SK-N-SH (cell line): ENCODE results near the gene UNC5B.

ENCODE experiments used
- CTCF ChIP-seq: fragments of 200-600 bp; sonication (generic); IDR thresholded peaks from 2 replicates; pipeline ENCODE4 v1.6.1; 2017; ENCODE audit warnings: antibody characterized with exemption, mild to moderate bottlenecking, moderate library complexity
- EZH2phosphoT487 ChIP-seq: fragments of 200-600 bp; sonication (generic); IDR thresholded peaks from 2 replicates; pipeline ENCODE4 v1.6.1; 2017; ENCODE audit warnings: low read depth, mixed run types, mild to moderate bottlenecking, antibody characterized with exemption, moderate library complexity, borderline replicate concordance
- FOXJ3 ChIP-seq: sonication (generic); formaldehyde crosslinking; IDR thresholded peaks from 2 replicates; pipeline ENCODE4 v1.5.1; 2020; ENCODE audit warnings: mild to moderate bottlenecking, missing genetic modification reagents
- GABPA ChIP-seq: IDR thresholded peaks from 2 replicates; pipeline ENCODE4 v1.4.0; 2012; ENCODE audit warnings: low read depth, mild to moderate bottlenecking
- GATA2 ChIP-seq: sonication (generic); formaldehyde crosslinking; IDR thresholded peaks from 2 replicates; pipeline ENCODE4 v1.5.0; 2020; ENCODE audit warnings: mild to moderate bottlenecking, missing genetic modification reagents
- MAX ChIP-seq: IDR thresholded peaks from 2 replicates; pipeline ENCODE4 v1.4.0; 2012; ENCODE audit warnings: low read depth
- MXI1 ChIP-seq: IDR thresholded peaks from 2 replicates; pipeline ENCODE4 v1.6.1; 2012; ENCODE audit warnings: mild to moderate bottlenecking, low read depth, low read length, improper control_type of control experiment
- POLR2AphosphoS5 ChIP-seq: IDR thresholded peaks from 2 replicates; pipeline ENCODE4 v1.6.1; 2012; ENCODE audit warnings: low read depth, low read length
- RCOR1 ChIP-seq: fragments of 150-350 bp; IDR thresholded peaks from 2 replicates; pipeline ENCODE4 v1.6.1; 2017; ENCODE audit warnings: antibody characterized with exemption, low read length
- REST ChIP-seq: IDR thresholded peaks from 2 replicates; pipeline ENCODE4 v1.6.1; 2012; ENCODE audit warnings: mild to moderate bottlenecking, low read depth, low read length, moderate library complexity
- RFX5 ChIP-seq: IDR thresholded peaks from 2 replicates; pipeline ENCODE4 v1.6.1; 2012; ENCODE audit warnings: mild to moderate bottlenecking, improper control_type of control experiment, low read length
- TAF1 ChIP-seq: IDR thresholded peaks from 2 replicates; pipeline ENCODE4 v1.6.1; 2012; ENCODE audit warnings: low read depth, mild to moderate bottlenecking, low read length, moderate library complexity, borderline replicate concordance
- TCF12 ChIP-seq: IDR thresholded peaks from 2 replicates; pipeline ENCODE4 v1.4.0; 2012

- no peak for TF ChIP-seq MAX
- no peak for TF ChIP-seq MXI1
- no peak for TF ChIP-seq CTCF
- TF ChIP-seq GATA2 (CRISPR knock-in tag) = no peak
- TF ChIP-seq REST = no peak
- TF ChIP-seq RFX5 = no peak
- TF ChIP-seq RCOR1 = no peak
- TF ChIP-seq GABPA = no peak
- TF ChIP-seq TAF1 = no peak
- TF ChIP-seq FOXJ3 = no peak
- TF ChIP-seq TCF12 = no peak
- no peak for TF ChIP-seq POLR2AphosphoS5
- TF ChIP-seq EZH2phosphoT487 = no peak
Observed at GRCh38 chr10:71319800-71320392, 107.5 kb downstream of the UNC5B start.
